A673 (cell line): ENCODE data around the gene CUBN. TPM values are rescaled to one million over a fixed set of nuclear protein-coding genes. Genes with fewer than 3 reads are reported as not detected.

Experiments
- BruUV-seq: library from RNA; stranded (reverse); fragments of 400-500 nt; replicated peaks from 2 replicates; lab custom pipeline; 2021; lab: Mats Ljungman, UMichigan
- CTCF ChIA-PET: fragments of 300-600 bp; sonication (Branson Sonifier 250); formaldehyde crosslinking; loops from one replicate; lab custom pipeline; 2022; ENCODE audit warnings: antibody characterized with exemption; lab: Charles Lee
- POLR2A ChIA-PET: fragments of 300-600 bp; sonication (Branson Sonifier 250); formaldehyde crosslinking; loops from one replicate; lab custom pipeline; 2022; ENCODE audit warnings: antibody characterized with exemption; ENCODE audit not compliant: low non-redundant PET; lab: Charles Lee
- DNase-seq: peaks from one replicate; pipeline ENCODE4 v3.0.0-alpha.2; 2015; ENCODE audit warnings: low spot score
- H3K27ac ChIP-seq: fragments of 200-600 bp; sonication (generic); 2 replicates; pipeline ENCODE4 v1.5.1; 2016; ENCODE audit warnings: mixed run types, low read depth, mild to moderate bottlenecking, mixed read lengths, antibody characterized with exemption, low read length; ENCODE audit not compliant: poor library complexity, severe bottlenecking
- H3K27me3 ChIP-seq: fragments of 200-600 bp; sonication (generic); replicated peaks from 2 replicates; pipeline ENCODE4 v1.6.1; 2017; ENCODE audit warnings: mixed run types, low read depth, mild to moderate bottlenecking, mixed read lengths, antibody characterized with exemption, low read length; ENCODE audit not compliant: insufficient read depth, poor library complexity
- H3K36me3 ChIP-seq: fragments of 200-600 bp; sonication (generic); 2 replicates; pipeline ENCODE4 v1.6.1; 2016; ENCODE audit warnings: mixed run types, mild to moderate bottlenecking, mixed read lengths, antibody characterized with exemption, low read length; ENCODE audit not compliant: insufficient read depth, poor library complexity, severe bottlenecking
- H3K4me1 ChIP-seq: fragments of 200-600 bp; sonication (generic); 2 replicates; pipeline ENCODE4 v1.6.1; 2017; ENCODE audit warnings: mixed run types, mild to moderate bottlenecking, mixed read lengths, antibody characterized with exemption, low read length; ENCODE audit not compliant: insufficient read depth, poor library complexity, severe bottlenecking
- H3K4me3 ChIP-seq: fragments of 200-600 bp; sonication (generic); 2 replicates; pipeline ENCODE4 v1.5.1; 2016; ENCODE audit warnings: low read depth, mixed run types, mild to moderate bottlenecking, mixed read lengths, low read length; ENCODE audit not compliant: poor library complexity, severe bottlenecking
- H3K9me3 ChIP-seq: fragments of 200-600 bp; sonication (generic); 2 replicates; pipeline ENCODE4 v1.6.1; 2016; ENCODE audit warnings: mixed run types, low read depth, mild to moderate bottlenecking, mixed read lengths, antibody characterized with exemption, low read length; ENCODE audit not compliant: poor library complexity, severe bottlenecking
- EZH2 ChIP-seq: fragments of 200-600 bp; sonication (generic); IDR thresholded peaks from 2 replicates; pipeline ENCODE4 v1.6.1; 2017; ENCODE audit warnings: borderline replicate concordance, low read depth, mild to moderate bottlenecking, mixed read lengths, antibody characterized with exemption, low read length; ENCODE audit not compliant: poor library complexity, severe bottlenecking
- intact Hi-C: fragments of 100-400 bp; cut with micrococcal nuclease; formaldehyde crosslinking; loops from one replicate; pipeline ENCODE4 v1.10.0; 2022; ENCODE audit not compliant: unreplicated experiment
- total RNA-seq: library from RNA; stranded (reverse); gene quantifications from 2 replicates; pipeline ENCODE4 v1.2.3, GENCODE V29; 2021
- TF ChIP-seq, protein P1 (sequence below): fragments of 300-800, 200-600 bp; sonication (generic); conservative IDR thresholded peaks from 2 replicates; pipeline ENCODE4 v1.5.1; 2017; ENCODE audit warnings: low read depth, mild to moderate bottlenecking, antibody characterized with exemption, low read length, moderate library complexity, mixed read lengths

Gene CUBN
- total RNA-seq, 1 experiment from 2014 or later = 3.4 TPM

DNA sequence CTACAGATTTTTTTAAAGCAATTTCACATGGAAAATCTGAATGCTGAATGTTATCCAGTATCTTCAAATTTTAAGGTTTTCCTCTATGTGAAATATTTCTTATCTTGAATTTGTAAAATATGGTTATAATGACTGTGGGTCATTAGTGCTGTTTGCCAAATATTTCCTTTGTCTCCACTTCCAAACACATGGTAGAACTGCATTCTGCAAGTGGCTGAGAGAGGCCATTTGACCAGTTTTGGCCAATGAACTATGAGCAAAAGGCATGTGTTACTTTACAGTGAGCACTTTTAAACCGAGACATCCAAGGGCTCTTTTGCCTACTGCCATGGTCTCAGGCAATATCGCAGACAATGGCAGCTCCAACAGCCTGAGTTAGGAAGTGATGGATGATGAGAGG, 195.2 kb downstream of the CUBN start:
- POLR2A ChIA-PET = no interaction called here
- Histone ChIP-seq H3K27me3 (no peaks in the 10 kb centered on the region), H3K36me3 (no peaks in the 10 kb centered on the region), H3K4me1 (no peaks in the 10 kb centered on the region), H3K4me3 (no peak overlapping the region), H3K27ac (no peak overlapping the region), H3K9me3 (no peaks in the 10 kb centered on the region)
- TF ChIP-seq, protein P1, sequence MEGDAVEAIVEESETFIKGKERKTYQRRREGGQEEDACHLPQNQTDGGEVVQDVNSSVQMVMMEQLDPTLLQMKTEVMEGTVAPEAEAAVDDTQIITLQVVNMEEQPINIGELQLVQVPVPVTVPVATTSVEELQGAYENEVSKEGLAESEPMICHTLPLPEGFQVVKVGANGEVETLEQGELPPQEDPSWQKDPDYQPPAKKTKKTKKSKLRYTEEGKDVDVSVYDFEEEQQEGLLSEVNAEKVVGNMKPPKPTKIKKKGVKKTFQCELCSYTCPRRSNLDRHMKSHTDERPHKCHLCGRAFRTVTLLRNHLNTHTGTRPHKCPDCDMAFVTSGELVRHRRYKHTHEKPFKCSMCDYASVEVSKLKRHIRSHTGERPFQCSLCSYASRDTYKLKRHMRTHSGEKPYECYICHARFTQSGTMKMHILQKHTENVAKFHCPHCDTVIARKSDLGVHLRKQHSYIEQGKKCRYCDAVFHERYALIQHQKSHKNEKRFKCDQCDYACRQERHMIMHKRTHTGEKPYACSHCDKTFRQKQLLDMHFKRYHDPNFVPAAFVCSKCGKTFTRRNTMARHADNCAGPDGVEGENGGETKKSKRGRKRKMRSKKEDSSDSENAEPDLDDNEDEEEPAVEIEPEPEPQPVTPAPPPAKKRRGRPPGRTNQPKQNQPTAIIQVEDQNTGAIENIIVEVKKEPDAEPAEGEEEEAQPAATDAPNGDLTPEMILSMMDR = no peak
- TF ChIP-seq EZH2 = no peak
- DNase-seq = no peak
- no TSS peak for BruUV-seq
- intact Hi-C loops = no loop called here
- CTCF ChIA-PET = no interaction called here

DNA sequence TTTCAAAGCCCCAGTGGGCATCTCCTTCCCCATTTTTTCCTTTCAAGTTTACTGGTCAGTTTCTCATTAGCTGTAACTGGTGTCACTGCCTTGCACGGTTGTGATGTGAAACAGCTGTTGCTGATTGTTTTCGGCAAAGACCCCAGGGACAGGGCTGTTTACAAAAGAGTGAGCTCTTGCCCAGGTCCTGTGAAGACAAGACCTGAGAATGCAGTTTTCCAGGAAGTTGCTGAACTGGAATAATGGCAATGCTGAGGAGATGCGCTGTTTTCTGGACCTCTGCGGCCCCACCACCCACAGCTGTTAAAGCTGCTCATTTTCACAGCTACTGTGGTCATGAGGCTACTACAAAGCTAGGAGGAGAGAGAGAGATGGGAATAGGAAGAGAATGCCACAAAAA, 195.8 kb downstream of the CUBN start:
- Histone ChIP-seq H3K9me3 (no peaks in the 10 kb centered on the region), H3K27ac (no peak overlapping the region), H3K4me3 (no peak overlapping the region), H3K27me3 (no peaks in the 10 kb centered on the region), H3K4me1 (no peaks in the 10 kb centered on the region), H3K36me3 (no peaks in the 10 kb centered on the region)
- intact Hi-C loops = no loop called here
- no peak for DNase-seq
- no TSS peak for BruUV-seq
- ChIA-PET CTCF (no interaction called here), POLR2A (no interaction called here)
- TF ChIP-seq, protein P1 = no peak
- TF ChIP-seq EZH2 = no peak

DNA sequence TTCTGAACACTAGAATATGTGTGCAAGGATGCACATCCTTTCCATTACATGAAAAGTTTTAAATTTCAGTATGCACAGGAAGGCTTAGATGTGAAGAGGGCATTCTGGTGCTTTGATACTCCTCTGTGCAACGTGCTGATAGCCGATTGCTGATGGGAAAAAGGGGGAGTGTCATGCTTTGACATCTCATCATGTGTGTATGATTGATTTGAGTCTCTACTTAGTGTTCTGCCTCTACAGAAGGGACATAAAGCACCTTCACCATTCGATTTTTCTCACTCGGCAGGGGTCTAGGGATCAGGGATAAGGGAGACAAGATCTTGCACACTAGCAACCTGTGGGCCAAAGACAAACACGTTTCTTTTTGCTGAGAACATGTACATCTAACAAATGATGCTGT, 197.7 kb downstream of the CUBN start:
- Histone ChIP-seq H3K4me3 (no peak overlapping the region), H3K9me3 (no peaks in the 10 kb centered on the region), H3K27ac (no peak overlapping the region), H3K36me3 (no peaks in the 10 kb centered on the region), H3K27me3 (no peaks in the 10 kb centered on the region), H3K4me1 (no peaks in the 10 kb centered on the region)
- TF ChIP-seq EZH2 = no peak
- TF ChIP-seq, protein P1 = no peak
- intact Hi-C loops = no loop called here
- DNase-seq = no peak
- POLR2A ChIA-PET = no interaction called here
- CTCF ChIA-PET = no interaction called here
- no TSS peak for BruUV-seq
